22Rv1 (cell line): Measurements from ENCODE around the gene FAAP20.
"Not testable (repeated sequence)": the region's sequence is repeated elsewhere in the genome, so short reads cannot be mapped to it uniquely, and the experiment has no call there.

Experiments used
- CTCF ChIP-seq: fragments of 450-650 bp; IDR thresholded peaks from 2 replicates; pipeline ENCODE4 v1.5.1; 2017; ENCODE audit warnings: mild to moderate bottlenecking
- ZFX ChIP-seq: fragments of 450-650 bp; IDR thresholded peaks from 2 replicates; pipeline ENCODE4 v1.6.1; 2017; ENCODE audit warnings: antibody characterized with exemption, borderline replicate concordance

- TF ChIP-seq CTCF, ZFX: not testable (repeated sequence)
These were observed 46.7 kb downstream of the FAAP20 start for GRCh38 chr1:2147869-2148268.
